GM12891 (cell line): ENCODE data around the gene MAGI1.

Source experiments
- POLR2A ChIP-seq: IDR thresholded peaks from 2 replicates; pipeline ENCODE4 v1.6.1; 2011; ENCODE audit warnings: low read depth, low read length, control low read depth
- POLR2AphosphoS5 ChIP-seq: IDR thresholded peaks from 2 replicates; pipeline ENCODE4 v1.6.1; 2011; ENCODE audit warnings: low read depth, low read length, control low read depth
- SPI1 ChIP-seq: IDR thresholded peaks from 2 replicates; pipeline ENCODE4 v1.6.1; 2011; ENCODE audit warnings: low read depth, low read length, control low read depth

GRCh38 chr3:65851827-65852226 lies 186.9 kb downstream of the MAGI1 start:
- no peak for TF ChIP-seq POLR2AphosphoS5
- TF ChIP-seq POLR2A: no peak
- no peak for TF ChIP-seq SPI1
